ENCODE data around the gene EHD1. TPM values are rescaled to one million over a fixed set of nuclear protein-coding genes. Genes with fewer than 3 reads are reported as not detected.

EHD1 gene
- total RNA-seq, 1 donor from 2014 or later: 57.2 TPM

DNA sequence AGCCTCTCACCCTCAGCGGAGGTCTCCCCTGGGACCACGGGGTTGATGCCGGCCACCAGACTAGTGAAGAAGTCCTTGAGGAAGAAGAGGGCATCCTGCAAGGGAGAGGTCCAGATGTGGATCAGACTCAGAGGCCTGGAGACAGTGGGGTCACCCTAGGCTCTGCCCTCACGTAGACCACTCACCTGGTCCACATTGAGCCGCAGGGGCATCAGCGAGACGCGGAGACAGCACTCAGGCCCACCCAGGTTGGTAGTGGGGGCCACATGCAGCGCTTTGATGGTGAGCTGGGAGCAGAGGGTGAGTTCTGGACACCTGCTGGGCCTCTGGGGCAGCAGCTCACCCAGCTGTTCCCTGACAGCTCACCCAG is 19.6 kb upstream of the EHD1 start:
- Mint-ChIP-seq H3K9me3 (ENCODE audit: low read depth) (no peaks in the 10 kb centered on the region), H3K36me3 (ENCODE audit: insufficient read depth) (peaks cover 7% of the 10 kb centered on the region), H3K4me1 (ENCODE audit: low read depth) (peaks cover 8% of the 10 kb centered on the region), H3K27ac (no peak overlapping the region), H3K4me3 (ENCODE audit: low read depth) (no peak overlapping the region), H3K27me3 (no peaks in the 10 kb centered on the region)
- no peak for TF ChIP-seq CTCF (IDR thresholded peaks at IDR 0.05; ENCODE audit: unreplicated experiment)
- no peak for DNase-seq (ENCODE audit: low spot score, unreplicated experiment)

- Mint-ChIP-seq H3K4me1 (ENCODE audit: low read depth) (peaks cover 9% of the 10 kb centered on the region), H3K9me3 (ENCODE audit: low read depth) (no peaks in the 10 kb centered on the region), H3K4me3 (ENCODE audit: low read depth) (no peak overlapping the region), H3K27me3 (no peaks in the 10 kb centered on the region), H3K36me3 (ENCODE audit: insufficient read depth) (peaks cover 7% of the 10 kb centered on the region), H3K27ac (no peak overlapping the region)
- DNase-seq (ENCODE audit: low spot score, unreplicated experiment): no peak
- TF ChIP-seq CTCF (IDR thresholded peaks at IDR 0.05; ENCODE audit: unreplicated experiment): no peak
Measured at GRCh38 chr11:64897381-64898075, 19.1 kb upstream of the EHD1 start.

DNA sequence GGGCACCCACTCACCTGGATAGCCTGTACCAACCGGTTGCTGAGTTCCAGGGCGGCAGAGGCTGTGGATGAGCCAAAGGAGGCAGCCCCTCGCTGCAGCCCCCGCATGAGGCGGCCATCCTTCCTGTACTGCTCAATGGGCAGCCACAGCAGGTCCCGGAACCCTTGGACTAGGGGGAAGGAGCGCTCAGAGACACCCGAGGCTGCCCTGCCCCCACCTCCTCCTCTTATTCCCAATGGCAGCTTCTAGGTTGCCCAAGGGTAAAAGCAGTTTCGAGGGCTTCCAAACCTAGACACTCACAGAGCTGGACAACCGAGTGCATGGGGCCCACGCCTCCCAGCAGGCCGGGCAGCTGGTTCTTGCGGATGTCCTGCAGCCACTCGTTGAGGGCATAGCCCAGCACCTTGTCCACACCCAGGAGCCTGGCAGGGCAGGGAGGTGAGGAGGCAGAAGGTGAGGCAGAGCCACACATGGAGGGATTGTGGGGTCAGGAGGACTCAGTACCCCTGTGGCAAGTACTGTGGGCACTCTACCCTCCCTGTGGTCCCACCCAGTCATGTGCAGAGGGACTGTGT is 18.1 kb upstream of the EHD1 start:
- no peak for DNase-seq (ENCODE audit: low spot score, unreplicated experiment)
- Mint-ChIP-seq H3K4me3 (ENCODE audit: low read depth) (no peak overlapping the region), H3K27me3 (no peaks in the 10 kb centered on the region), H3K27ac (no peak overlapping the region), H3K4me1 (ENCODE audit: low read depth) (peaks cover 19% of the 10 kb centered on the region), H3K36me3 (ENCODE audit: insufficient read depth) (peaks cover 4% of the 10 kb centered on the region), H3K9me3 (ENCODE audit: low read depth) (no peaks in the 10 kb centered on the region)
- no peak for TF ChIP-seq CTCF (IDR thresholded peaks at IDR 0.05; ENCODE audit: unreplicated experiment)

DNA sequence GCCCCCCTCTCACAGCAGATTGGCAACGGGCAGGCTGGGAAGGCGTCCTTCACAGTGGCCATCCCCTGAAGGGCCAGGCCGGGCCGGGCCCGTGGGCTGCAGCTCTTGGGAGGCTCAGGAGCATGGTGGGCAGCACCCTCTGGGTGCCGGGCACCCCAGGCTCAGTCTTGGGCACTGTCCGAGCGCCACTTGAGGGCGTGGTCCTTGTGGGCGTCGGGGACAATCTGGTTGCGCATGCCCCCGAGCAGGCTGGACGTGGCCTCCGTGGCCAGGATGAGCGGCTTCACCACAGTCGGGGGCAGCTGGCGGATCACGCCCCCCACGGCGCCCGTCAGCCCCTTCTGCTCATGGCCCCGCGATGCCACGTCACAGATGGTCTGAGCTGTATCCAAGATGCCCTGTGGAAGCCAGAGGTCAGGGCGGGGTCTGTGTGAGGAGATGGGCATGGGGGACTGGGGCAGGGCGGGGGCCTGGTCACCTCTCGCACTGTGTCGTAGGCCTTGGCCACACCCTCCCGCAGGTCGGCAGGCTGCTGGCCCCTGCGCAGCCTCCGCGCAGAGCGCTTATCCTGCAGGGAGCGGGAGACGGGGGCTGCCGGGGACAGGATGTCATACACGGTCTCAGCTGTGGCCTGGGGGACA is 16.5 kb upstream of the EHD1 start:
- no peak overlapping the region for H3K27ac Mint-ChIP-seq
- no peak overlapping the region for H3K4me3 Mint-ChIP-seq (ENCODE audit: low read depth)
- no peaks in the 10 kb centered on the region for H3K27me3 Mint-ChIP-seq
- TF ChIP-seq CTCF (IDR thresholded peaks at IDR 0.05; ENCODE audit: unreplicated experiment): no peak
- peaks cover 1% of the 10 kb centered on the region for H3K36me3 Mint-ChIP-seq (ENCODE audit: insufficient read depth)
- DNase-seq (ENCODE audit: low spot score, unreplicated experiment): no peak
- no peaks in the 10 kb centered on the region for H3K9me3 Mint-ChIP-seq (ENCODE audit: low read depth)
- H3K4me1 Mint-ChIP-seq (ENCODE audit: low read depth): peaks cover 29% of the 10 kb centered on the region

GRCh38 chr11:64894070-64894811 is 15.8 kb upstream of the EHD1 start:
- Mint-ChIP-seq H3K4me3 (ENCODE audit: low read depth) (no peak overlapping the region), H3K4me1 (ENCODE audit: low read depth) (peaks cover 30% of the 10 kb centered on the region), H3K9me3 (ENCODE audit: low read depth) (no peaks in the 10 kb centered on the region), H3K27me3 (no peaks in the 10 kb centered on the region), H3K27ac (no peak overlapping the region), H3K36me3 (ENCODE audit: insufficient read depth) (no peaks in the 10 kb centered on the region)
- peak; percentile 86 for DNase-seq (ENCODE audit: low spot score, unreplicated experiment)
- peak; percentile 91 for TF ChIP-seq CTCF (IDR thresholded peaks at IDR 0.05; ENCODE audit: unreplicated experiment)
